ENCODE data around the gene ASIC2. TPM values are rescaled to one million over a fixed set of nuclear protein-coding genes. Genes with fewer than 3 reads are reported as not detected.

Gene ASIC2
- total and polyA plus RNA-seq, 9 of the 15 experiments (the other 6 are each of a cell fraction or from before 2014, with no cell fraction given) = not detected

DNA sequence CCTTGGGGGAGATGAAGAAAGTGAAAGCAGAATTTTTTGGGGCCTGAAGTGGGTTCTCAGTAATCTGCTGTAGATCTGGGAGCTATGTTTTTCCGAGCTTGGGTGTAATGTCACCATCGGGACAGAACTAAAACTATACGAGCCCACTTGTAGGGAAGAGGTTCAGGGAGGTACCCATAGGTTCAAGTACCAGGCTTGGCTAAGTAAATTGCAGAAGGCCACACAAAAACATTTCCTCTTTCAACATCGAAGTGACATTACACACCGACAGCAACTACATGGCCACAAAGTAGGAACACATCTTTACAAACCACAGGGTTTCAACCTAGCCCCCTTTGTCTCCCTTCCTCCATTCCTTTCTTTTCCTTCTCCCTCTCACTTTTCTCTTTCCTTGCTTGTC lies 10.2 kb upstream of the ASIC2 start:
- CTCF ChIA-PET (ENCODE audit: low intra/inter-chr PET ratio) = no interaction called here

DNA sequence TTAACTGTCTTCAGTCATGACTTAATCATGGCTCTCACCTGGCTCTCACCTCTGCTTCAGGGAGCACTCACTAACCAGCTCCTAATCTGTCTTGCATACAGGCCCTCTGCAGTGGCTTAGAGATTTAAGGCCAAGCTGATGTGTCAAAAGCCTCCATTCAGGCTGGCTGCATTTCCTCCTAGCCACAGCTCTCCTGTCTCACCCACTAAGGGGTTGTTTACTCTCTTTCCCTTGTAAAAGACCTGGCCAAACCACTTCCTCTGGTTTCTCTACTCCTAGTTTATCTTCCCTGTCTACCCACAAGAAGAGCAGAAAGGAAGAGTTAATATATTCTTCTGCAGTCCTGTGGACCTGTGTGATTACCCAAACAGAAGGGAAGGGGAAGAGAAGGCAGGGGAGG lies 9.3 kb upstream of the ASIC2 start:
- H3K4me3 ChIP-seq = no peak overlapping the region
- DNase-seq (ENCODE audit: extremely low read depth in 1 of 4, low spot score in 3 of 4) (no peak), FAIRE-seq (no peak), ATAC-seq (no peak)
- no peaks in the 10 kb centered on the region for H3K9me1 ChIP-seq (ENCODE audit: control insufficient read depth, insufficient read depth, low read length)
- H3K79me2 ChIP-seq (ENCODE audit: control insufficient read depth, insufficient read depth, low read length) = no peaks in the 10 kb centered on the region
- no peaks in the 10 kb centered on the region for H3K4me1 ChIP-seq (replicated peaks in 1 of 2; ENCODE audit: control insufficient read depth in 2 of 2, insufficient read depth in 2 of 2, low read length in 2 of 2)
- H3K36me3 ChIP-seq (ENCODE audit: control insufficient read depth, insufficient read depth, low read length) = no peaks in the 10 kb centered on the region
- H3K27ac ChIP-seq (ENCODE audit: extremely low read depth, low read depth, low read length) = no peak overlapping the region
- no TSS peak for BruUV-seq (replicated peaks)
- ChIA-PET CTCF (ENCODE audit: low intra/inter-chr PET ratio) (no interaction called here), POLR2A (interaction anchor here (1.3 kb wide), 1 partner anchor 12 kb away, joined by 4 read pairs; no protein-coding TSS in a partner anchor)
- H3K4me2 ChIP-seq (ENCODE audit: insufficient read depth, low read length) = no peak overlapping the region
- intact Hi-C loops (cut with micrococcal nuclease) = no loop called here
- peaks cover 0 to 2% of the 10 kb centered on the region in 2 experiments; a peak in 2 of 5 replicates for H3K27me3 ChIP-seq (ENCODE audit: control insufficient read depth in 2 of 2, insufficient read depth in 2 of 2, low read length in 2 of 2)
- no peaks in the 10 kb centered on the region for H3K9me3 ChIP-seq (replicated peaks; ENCODE audit: control insufficient read depth, insufficient read depth, low read depth, low read length)
- in situ Hi-C loops (cut with MboI) = no loop called here
- no peaks in the 10 kb centered on the region; the same call in 1 of the 2 replicates for H4K20me1 ChIP-seq (replicated peaks; ENCODE audit: control insufficient read depth, insufficient read depth, low read length)
- no peak overlapping the region for H2AFZ ChIP-seq (ENCODE audit: low read depth, low read length)
- no peak overlapping the region for H3K9ac ChIP-seq (ENCODE audit: insufficient read depth in 1 of 2, low read depth in 2 of 2, low read length in 2 of 2)
- TF ChIP-seq PHF8 (IDR thresholded peaks at IDR 0.05; ENCODE audit: borderline replicate concordance, low read length) = no peak
- TF ChIP-seq PCBP2 (IDR thresholded peaks at IDR 0.05; ENCODE audit: low read depth, low read length, poor library complexity, severe bottlenecking) = no peak
- TF ChIP-seq, protein P1, sequence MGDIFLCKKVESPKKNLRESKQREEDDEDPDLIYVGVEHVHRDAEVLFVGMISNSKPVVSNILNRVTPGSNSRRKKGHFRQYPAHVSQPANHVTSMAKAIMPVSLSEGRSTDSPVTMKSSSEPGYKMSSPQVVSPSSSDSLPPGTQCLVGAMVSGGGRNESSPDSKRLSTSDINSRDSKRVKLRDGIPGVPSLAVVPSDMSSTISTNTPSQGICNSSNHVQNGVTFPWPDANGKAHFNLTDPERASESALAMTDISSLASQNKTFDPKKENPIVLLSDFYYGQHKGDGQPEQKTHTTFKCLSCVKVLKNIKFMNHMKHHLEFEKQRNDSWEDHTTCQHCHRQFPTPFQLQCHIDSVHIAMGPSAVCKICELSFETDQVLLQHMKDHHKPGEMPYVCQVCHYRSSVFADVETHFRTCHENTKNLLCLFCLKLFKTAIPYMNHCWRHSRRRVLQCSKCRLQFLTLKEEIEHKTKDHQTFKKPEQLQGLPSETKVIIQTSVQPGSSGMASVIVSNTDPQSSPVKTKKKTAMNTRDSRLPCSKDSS (IDR thresholded peaks at IDR 0.05; ENCODE audit: low read depth, partially characterized antibody) = no peak
- no peak for TF ChIP-seq SP1 (CRISPR knock-in tag; IDR thresholded peaks at IDR 0.05)
- no peak for TF ChIP-seq SRSF1 (IDR thresholded peaks at IDR 0.05; ENCODE audit: low read depth, low read length)
- TF ChIP-seq, protein P2, sequence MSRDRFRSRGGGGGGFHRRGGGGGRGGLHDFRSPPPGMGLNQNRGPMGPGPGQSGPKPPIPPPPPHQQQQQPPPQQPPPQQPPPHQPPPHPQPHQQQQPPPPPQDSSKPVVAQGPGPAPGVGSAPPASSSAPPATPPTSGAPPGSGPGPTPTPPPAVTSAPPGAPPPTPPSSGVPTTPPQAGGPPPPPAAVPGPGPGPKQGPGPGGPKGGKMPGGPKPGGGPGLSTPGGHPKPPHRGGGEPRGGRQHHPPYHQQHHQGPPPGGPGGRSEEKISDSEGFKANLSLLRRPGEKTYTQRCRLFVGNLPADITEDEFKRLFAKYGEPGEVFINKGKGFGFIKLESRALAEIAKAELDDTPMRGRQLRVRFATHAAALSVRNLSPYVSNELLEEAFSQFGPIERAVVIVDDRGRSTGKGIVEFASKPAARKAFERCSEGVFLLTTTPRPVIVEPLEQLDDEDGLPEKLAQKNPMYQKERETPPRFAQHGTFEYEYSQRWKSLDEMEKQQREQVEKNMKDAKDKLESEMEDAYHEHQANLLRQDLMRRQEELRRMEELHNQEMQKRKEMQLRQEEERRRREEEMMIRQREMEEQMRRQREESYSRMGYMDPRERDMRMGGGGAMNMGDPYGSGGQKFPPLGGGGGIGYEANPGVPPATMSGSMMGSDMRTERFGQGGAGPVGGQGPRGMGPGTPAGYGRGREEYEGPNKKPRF (IDR thresholded peaks at IDR 0.05; ENCODE audit: low read depth, low read length) = no peak

More for the DNA sequence above, 10.2 kb upstream of the ASIC2 start:
- TF ChIP-seq, protein P3, sequence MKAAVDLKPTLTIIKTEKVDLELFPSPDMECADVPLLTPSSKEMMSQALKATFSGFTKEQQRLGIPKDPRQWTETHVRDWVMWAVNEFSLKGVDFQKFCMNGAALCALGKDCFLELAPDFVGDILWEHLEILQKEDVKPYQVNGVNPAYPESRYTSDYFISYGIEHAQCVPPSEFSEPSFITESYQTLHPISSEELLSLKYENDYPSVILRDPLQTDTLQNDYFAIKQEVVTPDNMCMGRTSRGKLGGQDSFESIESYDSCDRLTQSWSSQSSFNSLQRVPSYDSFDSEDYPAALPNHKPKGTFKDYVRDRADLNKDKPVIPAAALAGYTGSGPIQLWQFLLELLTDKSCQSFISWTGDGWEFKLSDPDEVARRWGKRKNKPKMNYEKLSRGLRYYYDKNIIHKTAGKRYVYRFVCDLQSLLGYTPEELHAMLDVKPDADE (conservative IDR thresholded peaks at IDR 0.05; ENCODE audit: control insufficient read depth, low read depth, low read length) = no peak
- no peak for TF ChIP-seq SUPT5H (IDR thresholded peaks at IDR 0.05)
- TF ChIP-seq ZNF717 (CRISPR knock-in tag; IDR thresholded peaks at IDR 0.05) = no peak
- no peak for TF ChIP-seq ELF2 (CRISPR knock-in tag; IDR thresholded peaks at IDR 0.05)
- no peak for TF ChIP-seq ZNF174 (CRISPR knock-in tag; IDR thresholded peaks at IDR 0.05)
- no peak for TF ChIP-seq TFAM (CRISPR knock-in tag; conservative IDR thresholded peaks at IDR 0.05)
- FAIRE-seq (no peak), ATAC-seq (no peak), DNase-seq (ENCODE audit: extremely low read depth in 1 of 4, low spot score in 3 of 4) (no peak)
- H3K36me3 ChIP-seq (ENCODE audit: control insufficient read depth, insufficient read depth, low read length) = no peaks in the 10 kb centered on the region
- no peaks in the 10 kb centered on the region for H3K4me1 ChIP-seq (replicated peaks in 1 of 2; ENCODE audit: control insufficient read depth in 2 of 2, insufficient read depth in 2 of 2, low read length in 2 of 2)
- H3K9me1 ChIP-seq (ENCODE audit: control insufficient read depth, insufficient read depth, low read length) = no peaks in the 10 kb centered on the region
- no peaks in the 10 kb centered on the region for H3K79me2 ChIP-seq (ENCODE audit: control insufficient read depth, insufficient read depth, low read length)
- no peak overlapping the region for H3K27ac ChIP-seq (ENCODE audit: extremely low read depth, low read depth, low read length)
- no peak overlapping the region for H2AFZ ChIP-seq (ENCODE audit: low read depth, low read length)
- H3K9ac ChIP-seq (ENCODE audit: insufficient read depth in 1 of 2, low read depth in 2 of 2, low read length in 2 of 2) = no peak overlapping the region
- H3K27me3 ChIP-seq (ENCODE audit: control insufficient read depth in 2 of 2, insufficient read depth in 2 of 2, low read length in 2 of 2) = peaks cover 0 to 2% of the 10 kb centered on the region in 2 experiments; a peak in 2 of 5 replicates
- no peak overlapping the region for H3K4me2 ChIP-seq (ENCODE audit: insufficient read depth, low read length)
- intact Hi-C loops (cut with micrococcal nuclease) (no loop called here), in situ Hi-C loops (cut with MboI) (no loop called here)
- H4K20me1 ChIP-seq (replicated peaks; ENCODE audit: control insufficient read depth, insufficient read depth, low read length) = no peaks in the 10 kb centered on the region; the same call in 1 of the 2 replicates
- 0% methylated on average over 5 of the region's 5 CpGs for WGBS (ENCODE audit: insufficient coverage, low coverage, missing lambda C conversion rate)
- H3K9me3 ChIP-seq (replicated peaks; ENCODE audit: control insufficient read depth, insufficient read depth, low read depth, low read length) = no peaks in the 10 kb centered on the region
- no TSS peak for BruUV-seq (replicated peaks)
- H3K4me3 ChIP-seq = no peak overlapping the region
- POLR2A ChIA-PET = interaction anchor here (1.3 kb wide), 1 partner anchor 13 kb away, joined by 4 read pairs; no protein-coding TSS in a partner anchor
